Upper lobe of right lung (tissue), 1 donor: Measurements from ENCODE around the gene VANGL2. TPM values are rescaled to one million over a fixed set of nuclear protein-coding genes. Genes with fewer than 3 reads are reported as not detected.

Experiments used
- ATAC-seq: fragments of 200-7000 bp; cut with Tn5 transposase; one replicate; pipeline ENCODE4 v1.9.1; 2020; ENCODE audit warnings: mild to moderate bottlenecking, moderate library complexity
- DNase-seq: peaks from one replicate; pipeline ENCODE4 v3.0.0-alpha.2; 2020
- H3K27ac ChIP-seq: fragments of 200-600 bp; one replicate; pipeline ENCODE4 v1.8.0; 2022
- H3K27me3 ChIP-seq: fragments of 200-600 bp; one replicate; pipeline ENCODE4 v1.8.0; 2022; ENCODE audit warnings: mild to moderate bottlenecking
- H3K36me3 ChIP-seq: fragments of 200-600 bp; one replicate; pipeline ENCODE4 v1.8.0; 2022
- H3K4me1 ChIP-seq: fragments of 200-600 bp; one replicate; pipeline ENCODE4 v1.8.0; 2022
- H3K4me3 ChIP-seq: fragments of 200-600 bp; one replicate; pipeline ENCODE4 v1.8.0; 2022; ENCODE audit warnings: mild to moderate bottlenecking
- H3K9me3 ChIP-seq: fragments of 200-600 bp; one replicate; pipeline ENCODE4 v1.8.0; 2022
- intact Hi-C: fragments of 100-400 bp; cut with DNase I; formaldehyde crosslinking; loops from one replicate; pipeline ENCODE4 v1.11.0; 2022
- long read RNA-seq: library from polyadenylated mRNA; unstranded; transcript quantifications from one replicate; pipeline ENCODE4 v2.0.0, GENCODE V29; 2021
- total RNA-seq: library from RNA; stranded (reverse); fragmentation: NEBNext Ultra II Directional; extraction: Animal tissue kit (Norgen Biotek cat#: 25700); gene quantifications from one replicate; pipeline ENCODE4 v1.2.1, GENCODE V29; 2021
- TF ChIP-seq, protein P1 (sequence below): fragments of 200-600 bp; IDR thresholded peaks from one replicate; pipeline ENCODE4 v1.8.0; 2022; ENCODE audit warnings: antibody characterized with exemption
- donor health status: DM: no; HTN: yes; CAD: no; lungs with severe emphysema.

VANGL2 gene
- 6.3 TPM for total RNA-seq
- long read RNA-seq, full-length matches to known transcripts = 1 of 7 reads
- long read RNA-seq, partial matches to known transcripts = 6 of 7 reads
- long read RNA-seq, other reads (novel, unspliced or antisense) = 0 of 7 reads

DNA sequence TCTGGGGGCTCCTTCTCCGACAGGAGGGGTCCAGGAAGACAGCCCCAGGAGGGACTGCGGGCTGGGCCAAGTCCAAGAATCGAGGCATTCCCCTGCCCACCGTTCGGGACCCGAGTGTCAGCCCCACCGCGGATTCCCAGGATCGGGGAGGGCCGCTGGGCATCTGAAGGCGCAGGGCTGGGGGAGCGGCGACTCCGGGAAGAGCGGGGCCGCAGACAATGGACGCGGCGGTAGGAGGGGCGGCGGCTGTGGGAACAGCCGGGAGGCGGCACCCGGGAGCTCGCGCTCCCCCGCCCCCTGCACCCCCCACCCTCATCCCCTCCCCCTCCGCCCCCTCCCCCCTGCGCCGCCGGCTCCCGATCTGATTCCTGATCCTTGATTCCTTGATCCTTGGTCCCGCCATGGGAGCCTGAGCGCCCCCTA, at the start of gene VANGL2:
Gene VANGL2, plus strand, starts transcription at position 342 of the 423 bp plus-strand sequence. CDS start 15,274 bp downstream, outside the sequence.
- peak; percentile 80 for DNase-seq
- H3K4me1 ChIP-seq = no peaks in the 10 kb centered on the region
- ATAC-seq = peak; percentile 86
- H3K36me3 ChIP-seq = no peaks in the 10 kb centered on the region
- intact Hi-C loops = no loop called here
- TF ChIP-seq, protein P1, sequence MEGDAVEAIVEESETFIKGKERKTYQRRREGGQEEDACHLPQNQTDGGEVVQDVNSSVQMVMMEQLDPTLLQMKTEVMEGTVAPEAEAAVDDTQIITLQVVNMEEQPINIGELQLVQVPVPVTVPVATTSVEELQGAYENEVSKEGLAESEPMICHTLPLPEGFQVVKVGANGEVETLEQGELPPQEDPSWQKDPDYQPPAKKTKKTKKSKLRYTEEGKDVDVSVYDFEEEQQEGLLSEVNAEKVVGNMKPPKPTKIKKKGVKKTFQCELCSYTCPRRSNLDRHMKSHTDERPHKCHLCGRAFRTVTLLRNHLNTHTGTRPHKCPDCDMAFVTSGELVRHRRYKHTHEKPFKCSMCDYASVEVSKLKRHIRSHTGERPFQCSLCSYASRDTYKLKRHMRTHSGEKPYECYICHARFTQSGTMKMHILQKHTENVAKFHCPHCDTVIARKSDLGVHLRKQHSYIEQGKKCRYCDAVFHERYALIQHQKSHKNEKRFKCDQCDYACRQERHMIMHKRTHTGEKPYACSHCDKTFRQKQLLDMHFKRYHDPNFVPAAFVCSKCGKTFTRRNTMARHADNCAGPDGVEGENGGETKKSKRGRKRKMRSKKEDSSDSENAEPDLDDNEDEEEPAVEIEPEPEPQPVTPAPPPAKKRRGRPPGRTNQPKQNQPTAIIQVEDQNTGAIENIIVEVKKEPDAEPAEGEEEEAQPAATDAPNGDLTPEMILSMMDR = no peak
- peak within 1 kb of the TSS; percentile 63 for H3K4me3 ChIP-seq
- no peaks in the 10 kb centered on the region for H3K9me3 ChIP-seq
- H3K27me3 ChIP-seq = peaks cover 15% of the 10 kb centered on the region
- no peak within 1 kb of the TSS for H3K27ac ChIP-seq

- no peaks in the 10 kb centered on the region for H3K27me3 ChIP-seq
- intact Hi-C loops = no loop called here
- H3K36me3 ChIP-seq = peaks cover 98% of the 10 kb centered on the region
- H3K9me3 ChIP-seq = no peaks in the 10 kb centered on the region
- no peak for DNase-seq
- no peak overlapping the region for H3K27ac ChIP-seq
- ATAC-seq = no peak
- TF ChIP-seq, protein P1 = no peak
- no peaks in the 10 kb centered on the region for H3K4me1 ChIP-seq
- H3K4me3 ChIP-seq = no peak overlapping the region
These were observed 48.7 kb upstream of the VANGL2 start for GRCh38 chr1:160351629-160352028.

DNA sequence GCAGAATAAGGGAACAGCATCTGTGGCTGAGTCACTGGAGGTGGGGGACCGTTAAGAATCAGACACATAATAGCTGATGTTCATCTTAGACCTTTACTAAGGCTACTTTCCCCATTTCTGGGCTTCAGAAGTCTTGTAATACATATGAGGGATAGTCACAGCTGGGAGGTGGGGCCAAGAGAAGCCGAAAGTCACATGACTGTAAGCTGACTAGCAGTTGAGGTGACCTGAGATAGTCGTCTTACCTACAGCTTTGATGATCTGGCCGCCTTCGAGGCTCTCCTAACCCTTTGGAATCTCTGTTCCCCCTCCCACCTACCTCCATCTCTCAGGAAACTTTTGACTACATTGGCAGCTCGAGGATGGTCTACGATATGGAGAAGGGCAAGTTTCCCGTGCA, 47.8 kb upstream of the VANGL2 start:
- no peaks in the 10 kb centered on the region for H3K9me3 ChIP-seq
- DNase-seq (no peak), ATAC-seq (no peak)
- no peaks in the 10 kb centered on the region for H3K4me1 ChIP-seq
- TF ChIP-seq, protein P1 = no peak
- intact Hi-C loops = no loop called here
- no peak overlapping the region for H3K4me3 ChIP-seq
- no peaks in the 10 kb centered on the region for H3K27me3 ChIP-seq
- no peak overlapping the region for H3K27ac ChIP-seq
- peaks cover 100% of the 10 kb centered on the region for H3K36me3 ChIP-seq

DNA sequence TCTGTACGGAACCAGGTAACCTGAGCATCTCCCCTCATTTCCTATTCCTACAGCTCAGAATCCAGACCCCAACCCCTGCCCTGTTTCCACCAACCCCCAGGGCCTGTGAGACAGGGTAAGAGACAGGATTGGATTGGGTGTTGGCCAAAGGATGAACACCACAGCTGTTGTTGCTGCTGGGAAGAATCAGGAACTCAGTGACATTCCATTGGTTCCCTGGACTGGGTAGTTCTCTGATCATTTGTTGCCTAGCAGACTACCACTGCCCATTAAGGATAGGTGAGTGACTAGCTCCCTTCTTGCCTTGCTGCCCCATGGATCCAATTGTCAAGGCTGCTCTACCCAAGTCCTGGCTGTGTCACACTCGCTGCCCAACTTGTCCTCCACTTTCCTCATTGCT, 47.1 kb upstream of the VANGL2 start:
- Histone ChIP-seq H3K4me3 (no peak overlapping the region), H3K9me3 (no peaks in the 10 kb centered on the region), H3K36me3 (peaks cover 100% of the 10 kb centered on the region), H3K27ac (no peak overlapping the region), H3K27me3 (no peaks in the 10 kb centered on the region), H3K4me1 (no peaks in the 10 kb centered on the region)
- TF ChIP-seq, protein P1 = no peak
- DNase-seq (no peak), ATAC-seq (no peak)
- intact Hi-C loops = no loop called here

GRCh38 chr1:160354388-160354985, 45.9 kb upstream of the VANGL2 start:
- TF ChIP-seq, protein P1 = peak; percentile 33
- Histone ChIP-seq H3K27ac (no peak overlapping the region), H3K36me3 (peaks cover 92% of the 10 kb centered on the region), H3K4me3 (no peak overlapping the region), H3K9me3 (no peaks in the 10 kb centered on the region), H3K4me1 (no peaks in the 10 kb centered on the region), H3K27me3 (no peaks in the 10 kb centered on the region)
- DNase-seq (no peak), ATAC-seq (peak; percentile 36)
- intact Hi-C loops = no loop called here
